G401 (cell line): ENCODE measurements around the gene ACADVL. TPM values are rescaled to one million over a fixed set of nuclear protein-coding genes. Genes with fewer than 3 reads are reported as not detected.

Experiments used
- DNase-seq: peaks from one replicate; pipeline ENCODE4 v3.0.0-alpha.2; 2015; ENCODE audit warnings: low spot score
- in situ Hi-C: cut with HindIII; loops from 2 replicates; pipeline ENCODE4 v1.10.0; 2016; ENCODE audit warnings: low sequenced_read_pairs, mixed read lengths
- total RNA-seq: library from RNA; depleted of rRNA; stranded (reverse); fragments of >200 nt; shearing (Covaris generic); gene quantifications from 2 replicates; pipeline ENCODE4 v1.2.3, GENCODE V29; 2014

ACADVL gene
- total RNA-seq, 1 experiment from 2014 or later = 405 TPM

- no peak for DNase-seq
- in situ Hi-C loops = no loop called here
Observed at GRCh38 chr17:7215136-7215638, 4.6 kb upstream of the ACADVL start.

GRCh38 chr17:7215652-7216180 is 4.0 kb upstream of the ACADVL start:
- peak; percentile 39 for DNase-seq
- in situ Hi-C loops = no loop called here

GRCh38 chr17:7216242-7217112 is 3.3 kb upstream of the ACADVL start:
- DNase-seq = peak; percentile 27
- in situ Hi-C loops = no loop called here

GRCh38 chr17:7217113-7217987 is 2.4 kb upstream of the ACADVL start:
- in situ Hi-C loops = no loop called here
- DNase-seq = peak; percentile 88

- in situ Hi-C loops = no loop called here
- peak; percentile 9 for DNase-seq
Observed at GRCh38 chr17:7218166-7218565, 1.6 kb upstream of the ACADVL start.

GRCh38 chr17:7218758-7219157 is 980 bp upstream of the ACADVL start:
- DNase-seq = peak; percentile 4
- in situ Hi-C loops = no loop called here

GRCh38 chr17:7219229-7219811 is 418 bp upstream of the ACADVL start:
- no peak for DNase-seq
- in situ Hi-C loops = no loop called here

- in situ Hi-C loops = loop anchor here (10.0 kb wide), 1 partner anchor 104 kb away; the partner anchor contains the start of gene NEURL4
- peak; percentile 49 for DNase-seq
Observed at GRCh38 chr17:7220593-7221277, 997 bp downstream of the ACADVL start.

- in situ Hi-C loops = loop anchor here (10.0 kb wide), 1 partner anchor 103 kb away; the partner anchor contains the start of gene NEURL4
- no peak for DNase-seq
Observed at GRCh38 chr17:7221278-7222092, 1.7 kb downstream of the ACADVL start.

GRCh38 chr17:7222093-7222971 is 2.6 kb downstream of the ACADVL start:
- in situ Hi-C loops = loop anchor here (10.0 kb wide), 1 partner anchor 102 kb away; the partner anchor contains the start of gene NEURL4
- DNase-seq = peak; percentile 9

GRCh38 chr17:7222972-7223292 is 3.2 kb downstream of the ACADVL start:
- in situ Hi-C loops = loop anchor here (10.0 kb wide), 1 partner anchor 102 kb away; the partner anchor contains the start of gene NEURL4
- peak; percentile 32 for DNase-seq

GRCh38 chr17:7223375-7223774 is 3.6 kb downstream of the ACADVL start:
- DNase-seq = no peak
- in situ Hi-C loops = loop anchor here (10.0 kb wide), 1 partner anchor 101 kb away; the partner anchor contains the start of gene NEURL4

GRCh38 chr17:7224110-7224509 is 4.4 kb downstream of the ACADVL start:
- DNase-seq = no peak
- in situ Hi-C loops = loop anchor here (10.0 kb wide), 1 partner anchor 101 kb away; the partner anchor contains the start of gene NEURL4

- peak; percentile 10 for DNase-seq
- in situ Hi-C loops = loop anchor here (10.0 kb wide), 1 partner anchor 100 kb away; the partner anchor contains the start of gene NEURL4
Observed at GRCh38 chr17:7224661-7225111, 4.9 kb downstream of the ACADVL start.

- no peak for DNase-seq
- in situ Hi-C loops = loop anchor here (10.0 kb wide), 1 partner anchor 99 kb away; the partner anchor contains the start of gene NEURL4
Observed at GRCh38 chr17:7225711-7226331, 6.1 kb downstream of the ACADVL start.
